Thyroid gland (tissue), 4 donors: ENCODE data around the gene CATSPERZ. TPM values are rescaled to one million over a fixed set of nuclear protein-coding genes. Genes with fewer than 3 reads are reported as not detected.
A peak's percentile ranks its signal among the peaks of the same experiment; 100 is the strongest.
"Not testable (repeated sequence)": the region's sequence is repeated elsewhere in the genome, so short reads cannot be mapped to it uniquely, and the experiment has no call there.

Experiments used
- DNase-seq, 2 donors: peaks; one replicate each; pipeline ENCODE4 v3.0.0-alpha.2; 2019
- H3K27ac ChIP-seq, 3 donors: fragments of 200-600 bp; sonication (generic); 1 replicate in 2 of 3; 2 replicates in 1 of 3; pipeline ENCODE4 v1.5.1; 2016 to 2019; ENCODE audit warnings: mild to moderate bottlenecking in 1 of 3, moderate library complexity in 1 of 3
- H3K27me3 ChIP-seq: fragments of 200-600 bp; sonication (generic); one replicate; pipeline ENCODE4 v1.5.1; 2019
- H3K36me3 ChIP-seq, 2 donors: fragments of 200-600 bp; sonication (generic); one replicate each; pipeline ENCODE4 v1.5.1; 2016 to 2019
- H3K4me1 ChIP-seq, 2 donors: fragments of 200-600 bp; sonication (generic); one replicate each; pipeline ENCODE4 v1.5.1; 2017 to 2019
- H3K4me3 ChIP-seq, 3 donors: fragments of 200-600 bp; sonication (generic); replicated peaks in 1 of 3; 1 replicate in 2 of 3; 2 replicates in 1 of 3; pipeline ENCODE4 v1.5.1; 2016; ENCODE audit warnings: mild to moderate bottlenecking in 1 of 3
- H3K9me3 ChIP-seq: fragments of 200-600 bp; sonication (generic); one replicate; pipeline ENCODE4 v1.5.1; 2017
- CTCF ChIP-seq, 6 experiments: fragments of 200-600 bp in 3 of 6; fragments of 450-650 bp in 3 of 6; sonication (generic) in 3 of 6; IDR thresholded peaks; one replicate each; pipeline ENCODE4 v1.5.1; 2016 to 2019; ENCODE audit warnings: antibody characterized with exemption in 6 of 6, mild to moderate bottlenecking in 2 of 6, inconsistent platforms in 1 of 6, moderate library complexity in 1 of 6
- POLR2A ChIP-seq, 2 donors: fragments of 450-650 bp; IDR thresholded peaks; one replicate each; pipeline ENCODE4 v1.6.1; 2017; ENCODE audit warnings: antibody characterized with exemption in 2 of 2, mild to moderate bottlenecking in 2 of 2, moderate library complexity in 1 of 2
- WGBS, 2 donors: methylation state at CpG; one replicate each; pipeline ENCODE4 v1.1.5; 2017; 5-methylcytosine and 5-hydroxymethylcytosine counted together
- intact Hi-C: fragments of 100-400 bp; cut with DNase I; formaldehyde crosslinking; loops from one replicate; pipeline ENCODE4 v1.15.1; 2023
- total RNA-seq, 4 donors: library from RNA; depleted of rRNA; stranded (reverse); fragments of >200 nt; gene quantifications; one replicate each; pipeline ENCODE4 v1.2.3, GENCODE V29; 2016

The CATSPERZ gene
- total RNA-seq, 4 donors from 2014 or later: 1.0 to 3.1 TPM; not detected in 2

- no peak for TF ChIP-seq CTCF (IDR thresholded peaks at IDR 0.05)
- intact Hi-C loops: no loop called here
- Histone ChIP-seq H3K4me1 (peaks cover 6 to 13% of the 10 kb centered on the region in 2 donors), H3K27me3 (no peaks in the 10 kb centered on the region), H3K9me3 (no peaks in the 10 kb centered on the region), H3K36me3 (peaks cover 11 to 23% of the 10 kb centered on the region in 2 donors), H3K4me3 (no peak overlapping the region), H3K27ac (peak overlapping the region in 1 of 3 donors; percentile 24)
- WGBS, 2 donors: 81 to 87% methylated on average over 7 to 19 of the region's 19 CpGs
- DNase-seq: no peak
Measured at GRCh38 chr11:64314146-64314804, 14.1 kb downstream of the CATSPERZ start.

GRCh38 chr11:64314805-64315561 lies 14.8 kb downstream of the CATSPERZ start:
- TF ChIP-seq CTCF (IDR thresholded peaks at IDR 0.05): no peak
- TF ChIP-seq POLR2A (IDR thresholded peaks at IDR 0.05): no peak
- Histone ChIP-seq H3K27ac (no peak overlapping the region), H3K9me3 (no peaks in the 10 kb centered on the region), H3K4me3 (no peak overlapping the region), H3K27me3 (no peaks in the 10 kb centered on the region), H3K36me3 (peaks cover 11 to 23% of the 10 kb centered on the region in 2 donors), H3K4me1 (peaks cover 9 to 20% of the 10 kb centered on the region in 2 donors)
- DNase-seq: no peak
- intact Hi-C loops: no loop called here
- 94 to 98% methylated on average over 17 to 24 of the region's 24 CpGs for WGBS, 2 donors

GRCh38 chr11:64315667-64316526 lies 15.7 kb downstream of the CATSPERZ start:
- H3K4me3 ChIP-seq, H3K27me3 ChIP-seq, H3K27ac ChIP-seq, H3K9me3 ChIP-seq, intact Hi-C loops, DNase-seq: not testable (repeated sequence)
- Histone ChIP-seq H3K4me1 (peaks cover 15 to 28% of the 10 kb centered on the region in 2 donors), H3K36me3 (peaks cover 11 to 23% of the 10 kb centered on the region in 2 donors)
- WGBS, 2 donors: 82 to 90% methylated on average over 18 to 21 of the region's 25 CpGs

- intact Hi-C loops: no loop called here
- no peaks in the 10 kb centered on the region for H3K27me3 ChIP-seq
- H3K9me3 ChIP-seq: no peaks in the 10 kb centered on the region
- DNase-seq: peak; percentile 47
- peaks cover 15 to 35% of the 10 kb centered on the region in 2 donors for H3K4me1 ChIP-seq
- TF ChIP-seq POLR2A (IDR thresholded peaks at IDR 0.05) (no peak), CTCF (IDR thresholded peaks at IDR 0.05) (peak in 2 of 6 experiments; percentile 16 to 30)
- peaks cover 11 to 23% of the 10 kb centered on the region in 2 donors for H3K36me3 ChIP-seq
- WGBS, 2 donors: 12 to 15% methylated on average over 14 to 21 of the region's 32 CpGs
- peak overlapping the region; percentile 81 to 95 (median 90) for H3K4me3 ChIP-seq
- peak overlapping the region; percentile 97 to 100 (median 99) for H3K27ac ChIP-seq
Measured at GRCh38 chr11:64316672-64317324, 16.6 kb downstream of the CATSPERZ start.
